Dermis microvascular lymphatic vessel endothelial cell (primary cell): ENCODE data around the gene APOH. TPM values are rescaled to one million over a fixed set of nuclear protein-coding genes. Genes with fewer than 3 reads are reported as not detected.
A peak's percentile ranks its signal among the peaks of the same experiment; 100 is the strongest.

Experiments used
- DNase-seq, 2 donors: peaks; one replicate each; pipeline versions ENCODE4 v3.0.0 to v3.0.0-alpha.2; 2010; ENCODE audit warnings: low read depth in 2 of 2
- total RNA-seq: library from RNA; depleted of rRNA; stranded (reverse); fragments of >200 nt; gene quantifications from 2 replicates; pipeline ENCODE4 v1.2.1, GENCODE V29; 2014

Gene APOH
- total RNA-seq, 1 donor from 2014 or later: not detected

DNA sequence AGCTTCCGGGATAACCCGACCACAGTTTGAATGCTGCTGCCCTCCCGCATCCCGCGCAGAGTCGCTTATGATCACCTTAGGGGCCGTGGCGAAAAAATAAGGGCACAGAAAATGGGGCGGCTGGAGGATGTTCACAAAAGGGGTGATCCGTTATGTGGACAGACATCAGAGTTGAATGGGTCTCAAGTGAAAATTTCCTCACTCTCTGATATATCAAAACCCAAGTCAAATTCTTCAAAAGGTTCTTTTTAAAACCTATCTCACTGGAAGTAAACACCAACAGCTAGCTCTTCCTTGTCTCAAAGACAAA lies 36.9 kb downstream of the APOH start:
- DNase-seq: no peak

DNA sequence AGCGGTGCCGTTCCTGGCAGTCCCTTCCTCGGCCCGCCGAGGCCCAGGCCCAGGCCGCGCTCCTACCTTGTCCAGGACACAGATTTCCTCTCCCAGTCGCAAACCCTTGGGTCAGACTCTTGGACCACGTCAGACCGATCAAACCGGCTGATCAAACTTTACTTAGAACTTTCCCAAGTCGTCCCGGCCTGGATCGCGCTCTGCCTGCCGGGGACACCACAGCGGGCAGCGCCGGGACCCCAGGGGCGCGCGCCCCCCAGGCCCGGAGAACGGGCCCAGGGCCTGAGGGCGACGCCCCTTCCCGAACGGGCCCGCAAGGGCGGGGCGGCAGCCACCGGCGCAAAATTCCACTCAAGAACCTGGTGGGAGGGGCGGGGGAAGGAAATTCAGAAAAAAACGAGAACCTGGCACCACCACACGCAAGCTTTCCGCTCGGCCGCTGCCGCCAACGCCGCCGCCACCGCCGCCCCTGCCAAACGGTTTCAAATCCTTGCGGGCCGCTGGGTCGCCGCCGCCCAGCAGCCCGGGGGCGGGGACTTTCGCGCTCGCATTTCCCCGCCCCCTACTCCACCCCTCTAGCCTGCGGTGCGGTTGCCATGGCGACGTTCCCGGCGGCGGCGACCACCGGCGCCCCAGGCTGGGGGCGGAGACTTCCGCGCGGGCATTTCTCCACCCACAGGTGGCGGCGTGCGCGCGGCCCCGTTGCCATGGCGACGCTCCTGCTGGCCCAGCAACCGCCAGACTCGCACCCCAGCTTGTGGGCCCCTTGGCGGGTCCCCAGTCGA lies 37.4 kb downstream of the APOH start, which contains the start of gene CEP112:
TSS of gene CEP112 (minus strand) at position 541 of the 785 bp plus-strand sequence.
- peak; percentile 65 to 84 for DNase-seq

DNA sequence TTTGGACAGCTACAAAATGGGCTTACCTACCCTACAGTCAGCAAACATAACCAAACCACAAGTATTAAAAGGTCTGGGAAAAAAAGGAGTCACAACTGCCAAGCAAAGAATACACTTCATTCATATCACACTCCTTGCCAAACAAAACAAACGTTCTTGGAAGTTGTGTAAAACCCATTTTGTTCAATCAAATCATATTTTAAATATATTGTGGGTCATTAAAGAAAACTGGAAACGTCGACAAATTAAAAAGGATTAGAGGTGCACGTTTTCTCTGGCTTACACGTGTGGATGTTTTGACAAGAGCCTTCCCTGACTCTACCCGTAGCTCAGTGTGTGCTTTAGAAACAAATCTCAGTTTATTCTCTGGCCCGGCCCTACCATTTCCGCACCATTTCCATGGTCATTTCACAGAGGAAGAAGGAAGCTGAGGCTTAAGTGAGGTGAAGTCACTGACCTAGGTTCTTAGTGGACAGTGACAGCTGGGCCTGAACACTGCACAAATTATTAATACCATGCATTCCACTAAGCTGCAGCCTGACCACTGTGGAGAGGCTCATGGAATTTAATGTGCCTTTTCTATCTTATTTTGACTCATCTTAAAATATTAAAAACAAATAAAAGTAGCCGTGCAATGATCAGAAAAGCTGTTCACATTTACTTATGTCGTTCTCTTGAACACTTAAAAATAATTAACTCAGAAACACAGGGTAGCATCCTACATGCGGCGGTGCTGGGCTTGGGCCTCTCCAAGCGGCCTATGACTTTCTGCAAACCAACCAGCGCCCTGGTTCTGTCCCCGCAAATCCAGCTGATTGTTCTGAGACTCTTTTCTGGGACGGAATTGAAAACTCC lies 38.2 kb downstream of the APOH start:
- peak in 1 of 2 donors; percentile 71 for DNase-seq

DNA sequence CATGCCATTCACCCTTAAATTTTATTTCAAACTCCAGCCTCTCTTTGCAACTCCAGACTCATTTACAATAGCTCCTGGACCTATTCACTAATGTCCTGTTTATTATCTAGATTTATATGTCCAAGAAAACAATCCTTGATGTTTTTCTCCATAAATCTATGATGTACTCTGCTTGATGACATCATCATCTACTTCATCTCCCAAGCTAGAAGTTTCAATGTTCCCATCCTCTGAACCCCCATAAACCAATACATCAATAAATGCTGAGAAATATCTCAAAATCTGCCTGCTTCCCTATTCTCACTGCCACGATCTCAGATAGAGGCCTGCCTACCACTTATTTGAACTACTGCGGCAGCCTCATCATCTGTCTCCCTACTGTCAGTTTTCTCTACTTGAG lies 41.5 kb downstream of the APOH start:
- no peak for DNase-seq

DNA sequence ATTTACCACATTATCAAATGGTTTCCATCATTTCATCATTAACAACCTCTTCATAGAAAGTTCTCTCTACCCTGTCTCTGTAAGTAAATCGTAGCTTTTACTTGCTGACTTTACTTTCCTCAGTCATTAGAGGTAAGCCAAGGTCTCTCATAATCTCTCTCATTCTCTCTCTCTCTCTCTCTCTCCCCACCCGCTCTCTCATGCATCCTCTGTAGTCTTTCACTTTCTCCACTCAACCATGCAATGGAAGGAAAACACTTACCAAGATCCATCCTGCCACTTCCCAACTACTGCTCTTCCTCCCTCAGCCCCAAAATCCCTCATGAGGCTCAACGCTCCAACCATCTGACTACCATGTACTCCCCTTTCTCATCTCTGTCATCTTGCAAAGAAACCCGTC lies 43.4 kb downstream of the APOH start:
- DNase-seq: no peak

DNA sequence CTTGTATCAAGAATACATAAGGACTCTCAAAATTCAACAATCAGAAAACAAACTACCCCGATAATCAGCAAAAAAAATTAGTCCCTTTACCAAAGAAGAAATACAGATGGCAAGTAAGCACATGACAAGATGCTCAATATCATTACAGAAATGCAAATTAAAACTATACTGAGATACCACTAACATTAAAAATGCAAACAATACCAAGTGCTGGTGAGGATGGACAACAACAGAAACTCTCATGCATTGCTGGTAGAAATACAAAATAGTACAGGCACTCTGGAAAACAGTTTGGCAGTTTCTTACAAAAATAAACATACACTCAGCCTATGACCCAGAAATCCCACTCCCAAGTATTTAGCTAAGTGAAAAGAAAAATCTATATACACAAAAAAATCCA lies 44.8 kb downstream of the APOH start:
- DNase-seq: no peak

DNA sequence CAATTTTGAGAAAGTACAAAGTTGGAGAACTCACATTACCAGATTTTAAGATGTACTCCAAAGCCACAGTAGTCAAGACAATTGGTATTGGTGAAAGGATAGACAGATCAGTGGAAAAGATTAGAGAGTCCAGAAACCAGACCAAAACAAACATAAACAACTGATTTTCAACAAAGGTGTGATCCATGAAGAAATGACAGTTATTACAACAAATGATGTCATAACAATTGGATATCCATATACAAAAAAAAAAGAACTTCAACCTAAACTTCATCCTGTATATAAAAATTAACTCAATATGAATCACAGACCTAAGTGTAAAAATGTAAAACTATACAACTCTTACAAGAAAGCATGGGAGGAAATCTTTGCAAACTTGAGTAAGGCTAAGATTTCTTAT lies 45.7 kb downstream of the APOH start:
- DNase-seq: no peak

DNA sequence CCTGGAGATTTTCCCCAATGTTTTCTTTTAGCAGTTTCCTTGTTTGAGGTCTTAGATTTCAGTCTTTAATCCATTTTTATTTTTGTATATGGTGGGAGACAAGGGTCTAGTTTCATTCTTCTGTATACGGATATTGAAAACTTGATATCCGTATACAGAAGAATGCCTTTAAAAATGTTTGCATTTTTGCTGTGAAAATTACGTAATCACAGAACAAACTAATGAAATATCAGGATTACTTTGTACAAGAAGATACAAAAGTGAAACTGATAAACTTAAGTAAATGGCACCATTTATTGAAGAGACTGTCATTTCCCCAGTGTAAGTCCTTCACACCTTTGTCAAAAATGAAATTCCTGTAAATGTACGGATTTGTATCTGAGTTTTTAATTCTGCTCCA lies 50.6 kb downstream of the APOH start:
- DNase-seq: no peak

DNA sequence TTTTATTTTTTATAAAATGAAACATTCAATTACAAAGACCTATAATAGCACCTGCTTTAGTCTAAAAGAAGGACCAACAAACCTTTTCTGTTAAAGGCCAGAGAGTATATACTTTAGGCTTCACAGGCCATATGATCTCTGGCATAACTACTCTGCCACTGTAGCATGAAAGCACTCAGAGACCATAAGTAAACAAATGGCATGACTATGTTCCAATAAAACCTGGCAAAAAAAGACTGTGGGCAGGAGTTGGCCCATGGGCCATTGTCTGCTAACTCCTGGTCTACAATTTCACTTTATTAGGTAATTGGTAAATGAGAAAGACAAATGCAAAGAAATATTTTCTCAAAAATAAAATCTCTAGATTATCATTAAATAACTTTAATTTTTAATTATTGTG lies 52.2 kb downstream of the APOH start:
- DNase-seq: no peak

DNA sequence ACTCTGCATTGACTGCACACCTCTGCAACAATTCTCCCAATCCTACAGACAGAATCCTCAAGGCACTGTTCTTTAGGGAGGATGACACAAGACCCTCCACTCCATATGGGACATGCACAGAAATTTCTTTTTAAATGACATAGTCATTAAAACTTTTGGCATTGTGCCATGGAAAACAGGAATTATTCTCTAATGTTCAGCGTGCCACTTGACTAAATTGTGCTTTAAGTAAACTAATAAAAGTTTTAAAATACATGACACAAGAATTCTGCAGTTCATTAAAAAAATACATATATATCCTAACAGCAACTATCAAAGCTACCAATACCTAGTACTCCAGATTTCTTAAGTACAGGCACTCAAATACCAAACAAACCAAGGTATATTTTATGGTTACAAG lies 53.3 kb downstream of the APOH start:
- peak; percentile 5 to 22 for DNase-seq

DNA sequence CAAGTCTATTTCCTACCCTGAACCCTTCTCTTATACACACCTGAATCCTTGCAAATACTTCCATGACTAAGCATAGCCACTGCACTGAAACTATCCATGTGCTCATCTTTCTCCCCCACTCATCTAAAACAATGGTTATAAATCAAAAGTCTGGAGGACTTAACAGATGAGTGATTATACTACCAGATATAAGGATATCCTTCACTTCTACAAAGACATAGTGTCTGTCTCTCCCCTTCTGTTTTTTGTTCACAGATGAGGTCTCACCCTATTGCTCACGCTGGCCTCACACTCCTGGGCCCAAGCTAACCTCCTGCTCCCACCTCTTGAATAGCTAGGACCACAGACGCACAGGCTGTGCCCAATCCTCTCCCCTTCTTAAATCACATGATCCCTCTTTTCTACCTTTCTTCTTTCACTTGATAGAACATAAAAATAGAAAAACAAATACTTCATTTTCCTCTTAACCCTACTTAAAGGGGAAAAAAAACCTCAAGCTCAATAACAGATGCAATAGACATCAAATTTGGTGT lies 56.5 kb downstream of the APOH start:
- no peak for DNase-seq

DNA sequence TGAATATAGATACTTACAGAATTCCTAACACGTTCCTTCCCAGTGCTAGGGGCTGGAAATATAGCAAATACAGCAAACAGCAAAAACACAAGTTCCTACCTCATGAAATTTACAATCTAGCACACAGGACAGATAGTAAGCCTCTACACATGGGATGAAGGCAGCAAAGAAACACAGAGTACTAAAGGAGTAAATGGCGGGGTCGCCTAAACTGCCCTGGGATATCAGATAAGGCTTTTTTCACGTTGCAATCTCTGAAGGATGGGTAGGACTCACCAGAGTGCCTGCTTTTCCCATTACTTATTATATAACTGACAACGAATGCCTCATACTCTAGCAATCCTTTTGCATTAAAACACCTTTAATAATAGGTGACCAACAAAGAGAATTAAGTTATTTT lies 57.1 kb downstream of the APOH start:
- DNase-seq: no peak

DNA sequence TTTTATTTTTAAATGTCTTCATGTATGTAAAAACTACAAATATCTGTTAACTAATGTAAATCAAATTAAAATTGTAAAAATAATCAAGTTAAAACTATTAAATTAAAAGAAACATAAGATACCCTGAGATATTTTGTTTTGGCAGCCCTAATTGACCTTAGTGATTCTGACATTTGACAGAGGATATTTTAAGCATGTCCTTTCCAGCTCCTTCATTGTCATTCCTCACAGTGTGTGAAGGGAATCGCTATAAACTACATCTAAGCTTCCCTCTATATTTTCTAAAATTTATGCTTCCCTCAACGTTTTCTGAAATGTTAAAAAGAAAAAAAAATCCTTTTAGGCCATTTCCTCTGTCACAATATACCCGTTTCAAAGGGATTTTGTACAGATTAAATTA lies 57.5 kb downstream of the APOH start:
- no peak for DNase-seq

DNA sequence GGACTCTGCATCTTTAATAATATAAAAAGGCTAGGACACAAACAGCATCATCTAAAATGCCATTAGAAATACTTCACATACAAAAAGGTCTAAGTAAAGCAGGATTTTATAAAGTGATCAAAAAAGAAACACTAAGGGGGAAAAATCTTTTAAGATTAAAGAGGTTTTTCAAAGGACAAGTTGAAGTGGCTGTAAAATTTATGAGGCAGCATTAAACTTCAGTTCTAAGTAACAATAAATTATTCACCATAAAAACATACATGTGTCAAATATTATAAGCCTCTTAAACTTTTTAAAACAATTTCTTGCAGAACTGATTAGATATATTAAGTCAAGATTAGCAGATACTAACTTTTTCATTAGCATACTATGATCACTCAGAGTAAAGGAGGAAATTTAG lies 58.0 kb downstream of the APOH start:
- no peak for DNase-seq

DNA sequence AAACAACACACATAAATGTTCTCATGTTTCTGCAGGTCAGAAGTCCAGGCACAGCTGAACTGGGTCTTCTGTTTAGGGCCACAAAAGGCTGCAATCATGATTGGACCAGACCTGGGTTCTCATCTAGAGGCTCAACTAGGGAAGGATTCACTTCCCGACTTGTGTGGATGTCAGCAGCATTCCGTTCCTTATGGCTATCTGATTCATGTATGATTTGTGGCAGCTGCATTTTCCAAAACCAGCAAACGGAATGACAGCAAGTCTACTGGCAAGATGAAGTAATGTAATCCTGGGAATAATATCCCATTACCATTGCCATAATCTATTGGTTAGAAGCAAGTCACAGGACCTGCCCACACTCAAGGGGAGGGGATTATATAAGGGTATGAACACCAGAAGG lies 59.4 kb downstream of the APOH start:
- no peak for DNase-seq

DNA sequence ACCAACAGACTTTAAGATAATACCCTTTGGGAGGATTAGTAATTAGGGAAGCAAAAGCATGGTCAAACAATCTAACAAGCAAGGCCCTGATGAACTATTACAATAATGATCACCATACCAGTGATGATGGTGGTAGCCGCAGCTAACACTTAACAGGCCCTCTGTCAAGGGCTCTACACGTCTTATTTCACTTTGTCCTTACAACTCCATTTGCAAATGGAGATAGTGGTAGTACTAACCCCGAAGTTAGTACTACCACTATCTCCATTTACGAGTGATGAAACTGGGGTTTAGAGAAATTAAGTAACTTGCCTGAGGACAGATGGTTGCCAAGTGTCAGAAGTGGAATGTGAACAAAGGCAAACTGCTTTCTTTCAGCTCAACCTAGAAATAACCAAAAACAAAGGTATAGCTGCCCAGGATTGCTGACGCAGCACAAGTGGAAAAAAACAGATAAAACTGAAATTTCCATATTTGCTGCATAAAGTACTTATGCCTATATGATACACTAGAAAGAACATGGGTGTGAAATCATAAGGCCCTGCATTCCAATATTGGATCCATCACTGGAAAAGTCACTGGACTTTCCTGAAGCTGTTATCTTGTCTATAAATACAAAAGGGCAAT lies 61.9 kb downstream of the APOH start:
- DNase-seq: no peak

DNA sequence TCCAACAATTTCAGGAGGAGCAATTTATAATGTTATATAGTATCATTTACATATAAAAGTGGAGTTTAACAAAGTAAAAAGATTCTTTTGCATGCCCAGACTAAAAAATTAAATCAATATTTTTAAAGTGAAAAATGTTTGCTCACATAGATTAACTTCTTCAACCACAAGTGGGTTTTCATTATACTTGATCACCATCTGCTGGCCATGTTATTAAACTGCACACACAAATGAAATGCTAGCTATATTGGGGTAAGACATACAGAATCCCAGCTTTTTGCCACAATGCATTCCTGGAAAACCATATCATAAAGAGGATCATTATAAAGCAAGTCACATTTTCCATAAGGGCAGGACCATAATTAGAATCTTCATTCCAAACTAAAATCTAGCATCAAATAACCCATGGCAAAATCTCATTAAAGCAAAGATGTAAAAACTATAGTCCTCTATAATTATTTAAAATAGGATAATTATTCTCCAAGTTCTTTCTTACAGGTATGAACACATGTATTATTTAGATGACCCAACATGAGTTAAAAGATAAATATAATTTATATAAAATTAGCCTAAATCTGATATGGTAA lies 63.6 kb downstream of the APOH start:
- DNase-seq: peak; percentile 63 to 77

Other genes with a start within 250 kb of the APOH start
- gene CEP112, start 37.3 kb downstream of the APOH start, total RNA-seq: 5.0 and 5.6 TPM in 2 replicates
- gene PRKCA, start 73.2 kb upstream of the APOH start, total RNA-seq: 3.6 and 7.1 TPM in 2 replicates